Suprapubic skin (tissue), 4 donors: ENCODE data around the gene HIVEP3.

Experiments
- EP300 ChIP-seq: sonication (generic); formaldehyde crosslinking; IDR thresholded peaks from one replicate; pipeline ENCODE4 v1.6.1; 2017; ENCODE audit warnings: antibody characterized with exemption
- POLR2A ChIP-seq, 2 donors: fragments of 450-650 bp; IDR thresholded peaks; one replicate each; pipeline ENCODE4 v1.6.1; 2017; ENCODE audit warnings: antibody characterized with exemption in 2 of 2, mild to moderate bottlenecking in 2 of 2, moderate library complexity in 2 of 2
- POLR2AphosphoS5 ChIP-seq, 3 donors: sonication (generic); formaldehyde crosslinking; IDR thresholded peaks; one replicate each; pipeline ENCODE4 v1.6.1; 2017; ENCODE audit warnings: antibody characterized with exemption in 3 of 3
- TF ChIP-seq, protein P1 (sequence below), 2 donors: fragments of 200-600 bp in 1 of 2; fragments of 450-650 bp in 1 of 2; sonication (generic) in 1 of 2; IDR thresholded peaks; one replicate each; pipeline ENCODE4 v1.5.1; 2016 to 2019; ENCODE audit warnings: antibody characterized with exemption in 2 of 2, mild to moderate bottlenecking in 1 of 2, moderate library complexity in 1 of 2

DNA sequence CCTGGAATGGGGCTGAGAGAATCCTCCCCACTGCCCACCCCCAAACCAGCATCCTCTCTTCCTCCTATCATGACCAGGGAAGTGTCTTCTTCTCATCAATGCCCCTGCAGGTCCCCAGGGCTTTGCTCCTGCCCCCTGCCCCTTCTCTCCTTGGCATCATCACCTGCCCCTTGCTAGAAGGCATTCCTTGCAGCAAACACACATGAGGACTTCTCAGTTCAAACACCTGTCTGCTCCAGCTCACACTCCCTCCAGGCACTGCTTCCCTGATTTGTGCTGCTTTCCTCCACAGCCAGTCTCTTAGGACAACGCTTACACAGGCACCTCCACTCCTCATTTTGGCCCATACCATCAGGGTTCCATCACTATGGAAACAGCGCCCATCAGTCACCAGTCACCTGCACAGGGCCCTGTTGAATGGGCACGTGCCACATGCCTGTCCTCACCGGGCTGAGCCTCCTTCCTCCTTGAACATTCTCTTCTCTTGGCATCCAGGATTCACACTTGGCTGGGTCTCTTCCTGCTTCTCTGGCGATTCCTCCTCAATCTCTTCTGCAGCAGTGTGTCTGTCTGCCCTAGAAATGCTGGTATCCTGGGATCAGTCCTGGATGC is 352.3 kb downstream of the HIVEP3 start:
- TF ChIP-seq, protein P1, sequence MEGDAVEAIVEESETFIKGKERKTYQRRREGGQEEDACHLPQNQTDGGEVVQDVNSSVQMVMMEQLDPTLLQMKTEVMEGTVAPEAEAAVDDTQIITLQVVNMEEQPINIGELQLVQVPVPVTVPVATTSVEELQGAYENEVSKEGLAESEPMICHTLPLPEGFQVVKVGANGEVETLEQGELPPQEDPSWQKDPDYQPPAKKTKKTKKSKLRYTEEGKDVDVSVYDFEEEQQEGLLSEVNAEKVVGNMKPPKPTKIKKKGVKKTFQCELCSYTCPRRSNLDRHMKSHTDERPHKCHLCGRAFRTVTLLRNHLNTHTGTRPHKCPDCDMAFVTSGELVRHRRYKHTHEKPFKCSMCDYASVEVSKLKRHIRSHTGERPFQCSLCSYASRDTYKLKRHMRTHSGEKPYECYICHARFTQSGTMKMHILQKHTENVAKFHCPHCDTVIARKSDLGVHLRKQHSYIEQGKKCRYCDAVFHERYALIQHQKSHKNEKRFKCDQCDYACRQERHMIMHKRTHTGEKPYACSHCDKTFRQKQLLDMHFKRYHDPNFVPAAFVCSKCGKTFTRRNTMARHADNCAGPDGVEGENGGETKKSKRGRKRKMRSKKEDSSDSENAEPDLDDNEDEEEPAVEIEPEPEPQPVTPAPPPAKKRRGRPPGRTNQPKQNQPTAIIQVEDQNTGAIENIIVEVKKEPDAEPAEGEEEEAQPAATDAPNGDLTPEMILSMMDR (IDR thresholded peaks at IDR 0.05), result no peak
- TF ChIP-seq POLR2A (IDR thresholded peaks at IDR 0.05), result no peak
- no peak for TF ChIP-seq EP300
- TF ChIP-seq POLR2AphosphoS5 (IDR thresholded peaks at IDR 0.05), result no peak
